GM18867 (cell line): ENCODE results near the gene TMUB1.

Experiments used
- ATAC-seq: cut with Tn5 transposase; IDR thresholded peaks from one replicate; pipeline ENCODE4 v1.9.1; 2021; ENCODE audit warnings: mild to moderate bottlenecking, moderate library complexity; ENCODE audit not compliant: unreplicated experiment

TMUB1 gene

DNA sequence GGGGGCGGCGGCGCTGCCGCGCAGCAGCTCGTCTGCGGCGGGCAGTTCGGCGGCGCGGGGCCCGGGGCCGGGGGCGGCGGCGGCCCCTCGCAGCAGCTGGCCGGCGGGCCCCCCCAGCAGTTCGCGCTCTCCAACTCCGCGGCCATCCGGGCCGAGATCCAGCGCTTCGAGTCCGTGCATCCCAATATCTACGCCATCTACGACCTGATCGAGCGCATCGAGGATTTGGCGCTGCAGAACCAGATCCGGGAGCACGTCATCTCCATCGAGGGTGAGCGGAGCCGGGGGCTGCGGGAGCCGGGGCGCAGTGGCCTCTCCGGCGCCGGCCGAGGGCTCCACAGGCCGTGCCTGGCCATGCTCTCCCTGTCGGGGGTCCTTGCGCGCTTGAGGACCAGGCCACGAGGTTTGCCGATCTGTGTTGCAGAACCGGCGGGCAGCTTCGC lies 3.5 kb upstream of the TMUB1 start:
- ATAC-seq = no peak

DNA sequence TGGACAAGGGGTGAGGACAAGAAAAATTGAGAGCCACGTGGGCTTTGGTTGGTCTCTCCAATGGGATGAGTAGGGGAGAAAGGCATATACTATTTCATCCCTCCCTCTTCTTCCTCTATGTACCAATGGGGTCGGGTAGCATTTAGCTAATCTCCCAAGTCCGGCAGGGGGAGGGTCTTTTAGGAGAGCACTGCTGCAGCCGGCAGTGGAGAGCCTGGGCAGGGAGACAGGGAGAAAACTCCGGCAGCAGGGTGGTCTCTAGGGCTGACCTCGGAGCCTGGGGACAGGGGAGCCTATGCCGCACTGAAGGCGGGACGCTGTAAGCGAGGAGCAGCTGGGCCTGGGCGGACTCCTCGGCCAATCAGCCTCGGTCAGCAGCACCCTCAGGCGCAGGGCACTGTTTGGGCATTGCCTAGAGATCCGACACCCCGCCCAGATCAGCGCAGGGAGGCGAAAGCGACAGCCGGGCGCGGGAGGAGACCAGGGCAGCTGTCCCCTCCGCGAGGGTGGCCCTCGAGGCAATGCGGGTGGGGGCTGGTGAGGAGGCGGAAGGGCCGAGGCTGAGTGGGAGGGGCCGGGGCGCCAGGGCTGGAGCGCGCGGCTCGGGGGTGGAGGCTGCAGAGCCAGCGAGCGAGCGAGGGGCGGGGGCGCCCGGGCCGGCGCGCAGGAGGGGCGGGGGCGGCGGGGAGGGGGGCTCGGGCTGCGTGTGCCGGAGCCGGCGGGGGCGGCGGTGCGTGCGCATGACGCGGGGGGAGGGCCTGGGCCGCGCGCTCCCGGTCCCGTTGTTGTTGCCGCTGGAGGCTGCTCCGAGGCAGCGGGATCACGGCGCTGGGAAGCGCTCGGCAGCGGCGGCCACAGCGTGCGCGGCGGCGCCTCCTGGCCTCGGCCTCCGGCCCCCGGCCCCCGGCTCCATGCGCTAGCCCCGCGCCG lies 2.7 kb upstream of the TMUB1 start, which contains the start of gene AGAP3:
Gene AGAP3 (plus strand): TSS at position 785 of the 930 bp plus-strand sequence. CDS start 267 bp downstream, outside the sequence.
- ATAC-seq = peak; percentile 50

DNA sequence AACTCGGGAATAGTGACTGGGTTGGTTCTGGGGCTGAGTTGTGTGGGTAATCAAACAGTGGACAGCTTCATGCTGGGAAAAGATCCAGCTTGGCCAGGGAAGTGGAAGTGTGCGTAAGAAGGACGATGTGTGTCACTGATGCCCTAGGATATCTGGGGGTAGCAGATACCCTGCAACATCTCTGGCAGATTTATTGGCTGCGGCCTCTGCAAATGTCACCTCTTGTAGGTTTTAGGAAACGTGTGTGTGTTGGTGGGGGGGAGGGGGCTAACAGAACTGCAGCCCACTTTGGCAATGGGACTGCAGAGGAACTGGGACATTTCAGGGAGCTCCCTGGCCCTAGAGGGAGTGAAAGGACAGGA lies 2.0 kb upstream of the TMUB1 start:
- ATAC-seq = no peak

DNA sequence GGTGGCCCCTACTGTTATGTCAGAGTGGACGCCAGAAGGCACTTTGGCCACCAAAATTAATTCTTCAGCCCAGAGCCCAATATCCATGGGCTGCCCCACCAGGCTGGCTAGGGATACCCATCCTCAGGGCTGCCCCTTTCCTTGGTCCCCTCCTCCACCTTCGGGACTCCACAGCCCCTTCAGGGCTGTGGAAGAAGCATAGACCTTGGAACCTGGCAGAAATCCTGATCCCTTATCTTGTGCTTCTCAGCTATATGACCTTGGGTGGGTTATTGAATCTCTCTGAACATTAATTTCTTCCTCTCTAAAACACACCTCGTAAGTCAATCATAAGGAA lies 499 bp upstream of the TMUB1 start:
- ATAC-seq = no peak

DNA sequence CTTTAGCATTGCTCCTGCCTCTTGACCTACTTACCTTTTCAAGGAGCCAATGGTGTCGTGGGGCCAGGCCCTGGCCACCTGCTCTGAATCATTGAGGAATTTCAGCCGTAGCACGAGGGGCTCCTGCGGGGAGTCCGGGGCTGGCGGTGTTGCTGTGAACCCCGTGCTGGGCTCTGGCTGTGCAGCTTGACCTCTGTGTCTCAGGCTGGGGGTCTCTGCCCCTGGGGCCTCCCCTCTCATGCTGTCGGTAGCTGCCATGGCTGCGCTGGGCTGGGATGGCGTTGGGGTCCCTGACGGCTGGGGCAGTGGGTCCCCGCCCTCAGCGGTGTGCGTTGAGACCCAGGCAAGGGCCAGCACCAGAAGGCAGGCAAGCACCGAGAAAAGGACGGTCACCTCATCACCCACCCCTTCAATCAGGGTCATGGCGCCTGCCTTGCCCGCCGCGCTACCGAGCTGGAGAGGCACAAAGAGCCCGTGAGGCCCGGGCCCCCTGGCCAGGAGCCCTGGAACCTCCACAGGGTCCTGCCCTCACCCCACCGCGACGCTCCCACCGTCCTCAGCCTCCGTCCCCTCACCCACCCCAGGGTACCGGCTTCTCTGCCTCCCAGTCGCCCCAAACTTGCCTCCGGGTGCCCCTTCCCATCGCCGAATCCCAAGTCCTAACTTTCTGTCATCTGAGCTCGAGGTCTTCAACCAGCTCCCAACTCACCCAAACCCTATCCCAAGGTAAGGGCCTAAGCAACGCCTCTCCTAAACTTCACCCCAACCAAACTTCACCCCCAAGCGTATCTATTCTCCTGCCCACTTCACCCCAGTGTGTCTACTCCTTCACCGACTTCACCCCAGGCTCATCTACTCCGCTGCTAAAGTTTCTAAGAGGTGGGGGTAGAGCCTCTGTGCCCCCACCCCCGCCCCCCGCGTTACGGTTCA lies 887 bp downstream of the TMUB1 start:
- ATAC-seq = no peak

DNA sequence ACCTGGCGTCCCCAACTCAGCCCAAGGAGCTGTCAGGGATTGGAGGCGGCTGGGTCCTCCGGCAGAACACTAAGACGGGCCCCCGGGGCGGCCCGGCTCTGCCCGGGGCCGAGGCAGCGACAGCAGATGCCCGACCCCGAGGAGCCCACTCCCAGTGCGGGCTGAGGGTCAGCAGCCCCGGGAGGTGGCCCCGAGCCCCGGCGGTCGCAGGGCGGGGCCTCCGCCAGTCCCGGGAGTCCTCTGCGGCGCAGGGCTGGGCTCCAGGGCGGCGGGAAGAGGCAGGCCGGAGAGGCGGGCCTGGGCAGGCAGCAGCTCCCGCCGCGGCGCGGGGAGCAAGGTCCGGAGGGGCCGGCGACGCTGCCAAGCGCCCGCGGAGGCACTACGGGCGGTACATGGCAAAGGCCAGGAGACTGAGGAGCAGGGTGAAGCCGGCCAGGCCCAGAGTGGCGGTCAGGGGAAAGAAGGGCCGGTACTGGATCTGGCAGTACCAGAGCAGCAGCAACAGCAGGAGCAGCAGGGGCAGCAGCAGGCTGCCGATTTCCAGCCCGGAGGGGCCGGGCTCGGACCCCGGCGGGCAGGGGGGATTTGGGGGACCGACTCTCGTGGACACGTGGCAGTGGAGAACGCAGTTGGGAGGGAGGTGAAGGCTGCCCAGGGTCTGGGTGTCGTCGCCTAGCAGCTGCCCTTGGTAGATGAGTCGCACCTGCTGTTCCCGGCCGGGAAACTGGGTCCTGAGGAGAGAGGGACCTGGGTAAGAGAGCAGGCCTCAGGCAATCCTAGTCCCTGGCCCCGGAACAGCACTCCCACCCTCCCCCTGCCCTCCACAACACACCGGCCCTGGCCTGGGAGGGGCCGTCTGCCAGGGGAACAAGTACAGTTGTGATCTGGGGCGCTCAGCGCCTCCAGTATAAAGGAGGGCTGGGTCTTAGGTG lies 1.9 kb downstream of the TMUB1 start:
- no peak for ATAC-seq

DNA sequence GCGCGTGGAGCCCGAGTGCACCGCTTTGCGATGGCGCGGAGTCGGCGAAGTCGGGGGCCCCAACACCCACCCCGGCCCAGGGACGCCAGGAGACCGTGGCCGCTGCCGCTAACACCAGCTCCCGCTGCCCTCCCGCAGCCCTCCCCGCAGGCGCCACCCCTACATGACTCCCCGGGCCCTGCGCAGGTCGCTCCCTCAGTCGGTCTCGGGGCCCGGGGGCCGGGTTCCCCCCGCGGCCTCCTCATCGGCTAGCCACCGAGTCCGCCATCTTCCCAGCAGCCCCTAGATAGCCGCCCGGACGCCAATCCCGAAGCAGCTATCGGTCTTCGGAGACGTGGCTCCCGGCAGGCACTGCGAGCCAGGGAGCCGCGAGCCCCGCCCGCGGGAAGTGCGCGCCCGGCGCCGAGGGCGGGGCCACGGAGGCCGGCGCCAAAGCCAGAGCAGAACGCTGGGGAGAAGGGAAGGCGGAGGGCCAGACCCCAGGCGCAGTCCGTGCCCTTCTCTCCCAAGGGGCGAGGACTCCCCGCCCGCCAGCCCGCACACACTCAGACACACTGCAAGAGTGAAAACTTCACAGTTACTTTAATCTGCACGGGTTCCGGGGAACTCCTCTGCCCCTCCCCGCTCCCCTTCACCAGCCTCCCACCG lies 2.6 kb downstream of the TMUB1 start, which contains the start of gene FASTK:
Gene FASTK (minus strand): TSS at position 288 of the 648 bp plus-strand sequence. CDS start 43 bp downstream, at position 245.
- peak; percentile 76 for ATAC-seq

DNA sequence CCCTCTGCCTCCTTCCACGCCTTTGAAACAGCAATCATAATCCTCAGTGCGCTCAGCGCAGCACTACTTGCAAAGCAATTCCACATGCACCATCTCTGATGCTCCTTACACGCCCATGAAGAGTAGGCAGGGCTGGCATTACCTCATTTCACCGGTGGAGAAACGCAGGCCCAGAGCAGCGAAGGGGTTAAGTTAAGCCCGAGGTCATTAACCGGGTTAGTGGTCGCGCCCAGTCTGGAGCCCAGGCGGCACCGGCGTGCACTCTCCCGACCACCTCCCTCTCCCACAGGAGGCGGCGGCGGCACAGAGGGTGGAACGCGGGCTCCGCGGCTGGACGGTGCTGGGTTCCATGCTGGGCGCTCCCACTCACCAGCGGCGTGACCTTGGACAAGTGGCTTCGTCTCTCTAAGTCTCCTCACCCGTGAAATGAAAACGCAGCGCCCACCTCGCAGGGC lies 3.2 kb downstream of the TMUB1 start:
- ATAC-seq = peak; percentile 0

DNA sequence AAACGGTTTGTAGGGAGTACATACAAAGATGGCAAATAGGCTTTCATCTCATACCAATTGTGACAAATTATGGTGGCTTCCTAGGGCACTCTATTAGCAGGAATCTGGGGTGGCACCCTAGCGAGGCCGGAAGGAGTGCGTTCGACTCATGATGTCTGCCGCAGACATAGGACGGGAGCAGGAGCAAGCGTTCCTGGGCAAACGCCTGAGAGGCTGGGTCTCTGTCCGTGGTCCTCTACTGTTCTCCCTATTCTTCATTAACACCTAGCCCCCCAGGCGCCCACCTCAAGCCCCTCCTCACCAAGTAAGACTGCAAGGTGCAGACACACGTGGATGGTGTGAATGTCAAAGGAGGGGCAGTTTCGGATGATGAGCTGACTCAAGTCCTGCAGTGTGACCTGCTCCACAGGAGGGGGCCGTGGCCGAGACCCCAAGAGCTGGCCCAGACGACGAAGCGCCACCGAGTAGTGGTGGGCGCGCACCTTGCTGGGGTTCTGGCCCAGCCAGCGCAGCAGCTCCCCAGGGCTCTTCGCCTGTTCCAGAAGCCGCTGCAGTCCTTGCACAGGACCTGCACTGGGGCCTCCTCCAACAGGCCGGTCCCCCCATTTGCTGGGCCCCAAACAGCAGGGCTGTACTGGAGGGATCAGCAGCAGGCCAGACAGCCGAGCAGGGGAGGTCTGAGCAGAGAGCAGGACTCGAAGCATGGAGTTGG lies 3.9 kb downstream of the TMUB1 start:
- no peak for ATAC-seq

DNA sequence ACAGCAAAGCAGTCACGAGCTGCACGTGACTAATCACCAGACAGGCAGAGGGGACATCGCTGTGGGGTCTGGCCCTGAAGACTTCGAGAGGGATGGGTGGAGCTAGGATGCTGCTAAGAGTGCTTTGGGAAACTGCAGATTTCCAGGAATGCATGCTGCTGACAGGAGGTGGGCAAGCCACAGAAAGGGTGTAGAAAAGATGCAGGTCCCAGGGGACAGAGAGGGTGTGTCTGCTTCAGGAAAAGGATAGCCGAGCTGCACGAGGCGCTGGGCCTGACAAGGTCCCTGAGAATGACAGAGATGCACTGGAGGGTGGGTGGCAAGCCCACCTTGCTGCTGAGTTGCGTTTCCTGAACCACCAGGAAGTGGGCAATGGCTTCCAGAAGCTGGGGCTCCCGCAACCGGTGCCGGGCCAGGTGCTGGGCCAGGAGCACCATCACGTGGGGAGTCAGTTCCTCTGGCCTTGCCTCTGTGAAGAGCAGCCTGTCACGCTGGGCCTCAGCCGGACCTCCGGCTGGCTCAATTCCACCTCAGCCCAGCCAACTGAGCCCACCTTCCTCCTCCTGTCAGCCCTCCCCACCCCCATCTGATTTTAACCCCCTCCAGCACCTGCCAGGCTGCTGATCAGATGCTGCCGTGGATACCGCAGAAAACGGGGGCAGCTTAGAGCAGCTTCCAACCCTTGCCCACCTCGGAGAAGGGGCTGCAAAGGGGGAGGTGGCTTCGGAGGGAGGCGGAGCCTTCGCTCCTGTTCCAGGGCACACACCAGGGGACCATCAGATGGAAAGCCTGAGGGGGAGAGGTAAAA lies 4.9 kb downstream of the TMUB1 start:
- no peak for ATAC-seq

DNA sequence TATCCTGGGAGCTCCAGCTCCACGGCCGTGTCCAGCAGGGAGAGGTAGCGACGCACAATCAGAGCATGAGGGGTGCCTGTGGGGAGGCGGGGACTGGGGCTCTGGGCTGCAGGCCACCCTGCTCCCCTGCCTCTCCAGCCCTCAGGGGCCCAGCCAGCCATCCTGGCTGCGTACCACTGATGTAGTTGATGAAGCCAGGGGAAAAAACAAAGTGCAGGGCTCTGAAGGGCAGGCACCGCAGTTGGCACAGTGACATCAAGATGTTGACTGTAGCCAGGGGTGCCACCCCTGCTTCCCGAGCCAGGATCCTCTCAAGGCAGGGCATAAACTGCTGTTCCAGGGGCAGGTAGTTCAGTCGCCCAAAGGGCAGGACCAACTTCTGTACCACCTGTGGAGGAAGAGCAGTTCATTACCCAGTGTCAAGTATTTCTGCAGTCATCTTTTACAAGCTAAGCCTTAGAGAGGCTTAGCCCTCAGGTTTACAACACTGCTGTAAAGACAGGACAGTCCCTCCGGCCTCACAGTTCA lies 5.5 kb downstream of the TMUB1 start:
- no peak for ATAC-seq

DNA sequence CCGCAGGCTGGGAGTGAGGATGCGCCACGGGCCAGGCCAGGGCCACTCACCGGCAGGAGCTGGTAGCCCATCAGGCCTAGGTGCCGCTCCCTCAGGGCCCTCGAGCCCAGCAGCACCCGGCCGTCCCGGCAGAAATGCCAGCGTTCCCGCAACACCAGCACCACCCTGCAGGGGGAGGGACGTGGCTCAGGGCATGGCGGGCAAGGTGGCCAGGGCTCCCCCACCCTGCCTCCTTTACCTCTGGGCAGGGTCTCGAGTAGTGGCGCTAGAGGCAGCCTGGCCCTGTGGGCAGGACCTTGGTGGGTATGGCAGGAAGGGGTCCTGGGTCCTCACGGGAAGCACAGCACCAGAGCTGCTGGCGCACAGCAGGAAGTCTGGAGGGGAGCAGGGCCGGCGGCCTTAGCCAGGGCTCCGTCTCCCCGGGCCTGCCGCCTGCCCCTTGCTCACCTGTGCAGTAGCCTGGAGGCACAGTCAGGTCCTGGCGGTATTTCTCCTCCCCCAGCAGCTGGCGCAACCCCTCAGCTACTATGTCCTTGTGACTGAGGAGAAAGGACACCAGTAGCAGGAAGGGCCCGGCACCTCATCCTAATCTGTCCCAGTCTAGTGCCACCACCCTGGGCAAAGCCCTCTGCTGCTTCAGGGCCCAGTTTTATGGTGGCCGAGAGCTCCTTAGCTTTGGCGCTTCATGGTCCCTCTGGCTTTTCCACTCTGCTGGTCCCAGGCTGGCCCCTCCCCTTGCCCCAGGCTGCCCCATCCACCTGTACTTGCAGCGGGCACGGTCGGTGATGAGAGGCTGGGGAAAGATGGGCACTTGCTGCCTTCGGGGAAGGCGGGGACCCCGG lies 6.2 kb downstream of the TMUB1 start:
- no peak for ATAC-seq

DNA sequence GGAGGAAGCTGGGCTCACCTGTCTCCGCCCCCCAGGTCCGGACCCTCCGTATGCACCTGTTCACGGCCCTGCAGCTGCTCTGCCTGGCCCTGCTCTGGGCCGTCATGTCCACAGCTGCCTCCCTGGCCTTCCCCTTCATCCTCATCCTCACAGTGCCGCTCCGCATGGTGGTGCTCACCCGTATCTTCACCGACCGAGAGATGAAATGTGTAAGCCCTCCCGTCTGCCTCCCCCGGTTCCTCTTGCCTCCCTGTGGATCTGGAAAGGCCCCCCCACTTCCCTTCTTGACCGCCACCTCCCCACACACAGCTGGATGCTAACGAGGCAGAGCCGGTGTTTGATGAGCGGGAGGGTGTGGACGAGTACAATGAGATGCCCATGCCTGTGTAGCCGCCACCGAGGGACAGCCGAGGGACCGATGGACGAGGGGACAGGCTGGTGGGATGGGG lies 7.3 kb downstream of the TMUB1 start:
- ATAC-seq = no peak

DNA sequence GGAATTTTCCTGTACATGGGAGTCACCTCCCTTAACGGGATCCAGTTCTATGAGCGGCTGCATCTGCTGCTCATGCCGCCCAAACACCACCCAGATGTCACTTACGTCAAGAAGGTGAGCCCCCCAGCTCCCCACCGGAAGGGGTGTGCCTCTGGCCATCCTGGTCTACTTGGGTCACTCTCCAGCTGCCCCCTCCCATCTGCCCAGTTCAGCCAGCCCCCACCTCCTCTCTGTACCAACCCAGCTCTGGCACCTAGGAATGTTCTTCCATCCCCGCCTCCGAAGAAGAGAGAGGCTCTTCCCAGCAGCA lies 7.7 kb downstream of the TMUB1 start:
- no peak for ATAC-seq

DNA sequence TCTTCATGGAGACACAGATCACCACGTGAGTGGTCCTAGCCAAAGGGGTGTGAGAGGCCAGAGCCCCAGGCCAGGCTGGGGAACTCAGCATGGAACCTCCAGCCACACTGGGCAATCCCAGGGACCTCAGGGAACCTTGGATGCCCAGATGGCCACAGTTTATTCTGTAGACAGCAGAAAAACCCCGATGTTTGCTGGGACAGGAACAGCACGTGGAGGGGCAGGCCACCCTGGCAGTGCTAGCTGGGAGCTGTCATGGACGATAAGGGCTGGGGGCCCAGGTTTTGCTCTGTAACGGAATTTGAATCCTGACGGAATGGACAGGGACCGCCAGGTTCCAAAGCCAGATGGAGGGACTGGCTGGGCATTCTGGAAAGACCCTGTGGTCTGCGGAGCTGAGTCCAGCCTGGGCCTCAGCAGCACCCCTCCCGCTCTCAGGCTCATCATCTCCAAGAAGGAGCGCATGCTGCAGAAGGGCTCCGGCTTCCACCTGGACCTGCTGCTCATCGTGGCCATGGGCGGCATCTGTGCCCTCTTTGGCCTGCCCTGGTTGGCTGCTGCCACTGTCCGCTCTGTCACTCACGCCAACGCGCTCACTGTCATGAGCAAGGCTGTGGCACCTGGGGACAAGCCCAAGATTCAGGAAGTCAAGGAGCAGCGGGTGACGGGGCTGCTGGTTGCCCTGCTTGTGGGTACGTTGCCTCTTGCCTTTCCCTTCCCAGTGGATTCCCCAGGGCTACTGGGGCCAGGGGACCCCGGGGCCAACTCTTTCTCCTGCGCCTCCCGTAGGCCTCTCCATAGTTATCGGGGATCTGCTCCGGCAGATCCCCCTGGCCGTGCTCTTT lies 8.3 kb downstream of the TMUB1 start:
- no peak for ATAC-seq

DNA sequence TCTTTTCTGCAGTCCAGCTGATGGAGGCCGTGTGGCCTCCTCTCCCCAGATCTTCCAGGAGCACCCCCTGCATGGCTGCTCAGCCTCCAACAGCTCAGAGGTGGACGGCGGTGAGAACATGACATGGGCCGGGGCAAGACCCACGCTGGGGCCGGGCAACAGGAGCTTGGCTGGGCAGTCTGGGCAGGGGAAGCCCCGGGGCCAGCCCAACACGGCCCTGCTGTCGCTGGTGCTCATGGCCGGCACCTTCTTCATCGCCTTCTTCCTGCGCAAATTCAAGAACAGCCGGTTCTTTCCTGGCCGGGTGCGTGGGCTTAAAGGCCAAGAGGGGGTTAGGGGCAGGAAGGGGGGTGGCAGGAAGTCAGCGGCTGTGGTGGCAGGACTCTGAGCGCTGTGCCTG lies 9.3 kb downstream of the TMUB1 start:
- no peak for ATAC-seq
